NT2/D1 (cell line): ENCODE measurements around the gene ARHGEF26.

ENCODE experiments used
- DNase-seq: peaks from one replicate; pipeline ENCODE4 v3.0.0-alpha.2; 2011; ENCODE audit warnings: low read depth, low spot score
- H3K27me3 ChIP-seq: 2 replicates; pipeline ENCODE4 v1.6.0; 2011; ENCODE audit warnings: mild to moderate bottlenecking; ENCODE audit not compliant: insufficient read length, insufficient read depth
- H3K36me3 ChIP-seq: 2 replicates; pipeline ENCODE4 v1.6.1; 2011; ENCODE audit warnings: mild to moderate bottlenecking, low read length, mixed read lengths; ENCODE audit not compliant: insufficient read depth, insufficient read length
- H3K4me1 ChIP-seq: 2 replicates; pipeline ENCODE4 v1.5.1; 2011; ENCODE audit not compliant: insufficient read depth, insufficient read length
- H3K4me3 ChIP-seq: 2 replicates; pipeline ENCODE4 v1.5.1; 2011; ENCODE audit warnings: low read depth; ENCODE audit not compliant: insufficient read length
- H3K9ac ChIP-seq: 2 replicates; pipeline ENCODE4 v1.6.0; 2011; ENCODE audit warnings: low read depth; ENCODE audit not compliant: insufficient read length
- H3K9me3 ChIP-seq: 2 replicates; pipeline ENCODE4 v1.5.1; 2011; ENCODE audit warnings: mild to moderate bottlenecking, low read length; ENCODE audit not compliant: insufficient read depth
- SUZ12 ChIP-seq: IDR thresholded peaks from 2 replicates; pipeline ENCODE4 v1.6.1; 2011; ENCODE audit not compliant: insufficient read length, insufficient read depth; ENCODE audit errors: extremely low read depth
- YY1 ChIP-seq: IDR thresholded peaks from 2 replicates; pipeline ENCODE4 v1.6.1; 2011; ENCODE audit not compliant: insufficient read length, insufficient read depth
- ZNF274 ChIP-seq: IDR thresholded peaks from 2 replicates; pipeline ENCODE4 v1.6.1; 2011; ENCODE audit warnings: mild to moderate bottlenecking, low read depth, low read length

The ARHGEF26 gene

DNA sequence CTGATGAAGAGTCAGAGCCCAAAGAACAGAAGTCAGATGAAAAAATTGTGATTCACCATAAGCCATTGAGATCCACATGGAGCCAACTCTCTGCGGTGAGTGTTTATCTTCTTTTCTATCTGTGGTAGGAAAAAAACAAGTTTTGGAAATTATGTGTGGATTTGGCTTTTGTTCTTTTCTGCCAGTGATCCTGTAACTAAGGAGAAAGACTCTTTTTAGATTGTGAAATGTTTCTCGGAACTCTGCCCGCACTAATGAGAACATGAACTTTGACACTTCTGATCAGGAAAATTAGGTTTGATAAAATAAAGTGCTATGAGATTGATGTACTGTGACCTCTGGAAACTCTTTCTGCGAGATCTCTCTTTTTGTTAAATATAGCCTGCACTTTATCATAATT lies 8.4 kb downstream of the ARHGEF26 start:
- Histone ChIP-seq H3K4me1 (no peaks in the 10 kb centered on the region), H3K27me3 (no peaks in the 10 kb centered on the region), H3K36me3 (peaks cover 34% of the 10 kb centered on the region), H3K4me3 (no peak overlapping the region), H3K9me3 (no peaks in the 10 kb centered on the region), H3K9ac (no peak overlapping the region)
- no peak for DNase-seq
- TF ChIP-seq SUZ12 (no peak), YY1 (no peak)

DNA sequence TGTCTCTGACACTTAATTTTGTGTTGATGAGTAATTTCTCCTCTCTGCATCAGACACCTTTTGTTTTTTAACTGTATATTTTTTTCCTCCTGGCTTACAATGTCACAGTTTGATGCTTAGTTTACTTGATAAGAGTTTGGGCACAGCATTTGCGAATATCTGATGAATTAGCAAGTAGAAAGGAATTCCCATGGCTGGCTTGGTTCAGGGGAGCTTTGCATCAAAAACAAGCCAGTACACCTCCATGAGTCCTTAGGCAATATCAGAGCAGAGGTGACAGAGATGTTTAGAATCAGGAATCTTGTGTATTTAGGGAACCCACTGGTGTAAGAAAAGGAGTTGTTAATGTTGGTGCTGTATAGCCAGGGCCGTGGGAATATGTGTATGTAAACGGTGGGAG lies 9.3 kb downstream of the ARHGEF26 start:
- no peak for DNase-seq

DNA sequence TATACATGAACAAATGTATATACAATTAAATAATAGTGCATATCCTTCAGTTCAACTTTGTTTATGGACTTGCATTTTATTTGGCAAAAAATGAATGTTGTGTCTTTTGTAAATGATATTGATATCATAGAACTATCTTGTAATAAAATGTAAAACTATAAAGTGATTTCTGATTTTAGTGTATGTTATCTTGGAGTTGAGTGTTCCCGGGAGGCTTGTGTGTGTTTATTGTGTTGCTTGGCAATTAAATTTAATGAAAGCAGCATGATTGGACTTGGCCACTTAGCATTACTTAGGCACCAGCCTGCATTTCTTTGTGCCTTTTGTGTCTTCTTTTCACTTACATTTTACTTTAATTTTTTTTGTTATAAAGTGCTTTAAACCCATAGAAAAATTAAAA lies 10.6 kb downstream of the ARHGEF26 start:
- Histone ChIP-seq H3K4me3 (no peak overlapping the region), H3K9me3 (no peaks in the 10 kb centered on the region), H3K4me1 (no peaks in the 10 kb centered on the region), H3K27me3 (no peaks in the 10 kb centered on the region), H3K9ac (no peak overlapping the region), H3K36me3 (peaks cover 29% of the 10 kb centered on the region)
- DNase-seq: no peak
- TF ChIP-seq YY1 (no peak), SUZ12 (no peak), ZNF274 (no peak)

More for the DNA sequence above, 9.3 kb downstream of the ARHGEF26 start:
- Histone ChIP-seq H3K9me3 (no peaks in the 10 kb centered on the region), H3K27me3 (no peaks in the 10 kb centered on the region), H3K9ac (no peak overlapping the region), H3K36me3 (peaks cover 34% of the 10 kb centered on the region), H3K4me1 (no peaks in the 10 kb centered on the region), H3K4me3 (no peak overlapping the region)
- TF ChIP-seq YY1 (no peak), SUZ12 (no peak), ZNF274 (no peak)

DNA sequence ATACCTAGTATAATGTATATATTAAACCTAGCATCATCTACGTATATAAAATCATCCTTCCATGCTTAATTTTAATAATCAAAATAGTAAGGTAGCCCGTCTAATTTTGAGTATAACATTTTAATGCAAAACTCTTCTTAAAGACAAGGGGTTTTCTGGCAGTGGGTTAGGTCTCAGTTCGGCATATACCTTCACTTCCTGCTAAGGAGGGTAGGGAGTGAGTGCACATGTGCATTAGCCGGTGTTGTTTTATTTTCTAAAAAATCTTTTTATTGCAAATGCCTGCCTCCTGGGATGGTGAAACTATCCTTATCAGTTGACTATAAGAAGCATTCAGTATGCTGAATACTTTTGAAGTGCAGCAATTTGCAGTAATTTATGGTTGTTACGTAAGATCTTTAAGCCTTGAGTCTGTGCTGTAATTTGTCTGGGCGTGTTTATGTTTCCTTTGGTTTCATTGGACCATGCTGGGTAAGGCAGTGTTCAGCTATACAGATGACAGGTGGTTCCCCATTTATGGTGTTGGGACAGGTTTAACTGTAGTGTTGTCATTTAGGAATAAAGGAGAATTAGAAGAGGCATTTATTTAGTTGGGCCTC lies 11.7 kb downstream of the ARHGEF26 start:
- Histone ChIP-seq H3K9ac (no peak overlapping the region), H3K9me3 (no peaks in the 10 kb centered on the region), H3K4me1 (no peaks in the 10 kb centered on the region), H3K36me3 (peaks cover 24% of the 10 kb centered on the region), H3K4me3 (no peak overlapping the region), H3K27me3 (no peaks in the 10 kb centered on the region)
- DNase-seq: no peak
- no peak for TF ChIP-seq ZNF274
- no peak for TF ChIP-seq SUZ12
- TF ChIP-seq YY1: no peak

DNA sequence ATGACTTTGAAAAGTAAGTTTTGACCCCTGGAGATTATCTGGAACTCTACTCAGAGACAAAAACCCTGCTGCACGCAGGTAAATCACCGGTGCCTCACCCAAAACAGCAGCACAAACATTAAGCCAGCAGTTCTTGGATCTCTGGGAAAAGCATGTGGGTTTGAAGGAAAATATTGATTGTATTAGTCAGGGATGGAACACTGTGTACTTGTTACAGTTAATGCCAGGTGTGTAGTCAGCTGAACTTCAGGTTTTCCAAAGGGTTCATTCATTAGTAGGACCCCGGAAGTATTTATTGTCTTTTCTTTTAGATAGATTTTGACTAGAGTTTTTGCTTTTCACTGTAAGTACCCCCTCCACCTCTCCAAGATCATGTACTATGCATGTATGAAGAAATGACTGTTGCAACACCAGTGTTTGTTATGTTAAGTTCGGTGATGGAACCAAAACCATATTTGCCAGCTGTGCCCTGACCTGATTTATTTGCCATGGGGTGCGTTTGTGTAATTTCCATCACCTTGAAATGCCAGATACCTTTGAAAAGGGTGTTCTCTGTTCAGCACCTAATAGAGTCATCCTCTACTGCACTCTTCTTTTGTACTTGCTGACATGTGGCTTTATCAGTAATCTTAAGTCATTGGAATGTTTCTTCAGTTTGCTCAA lies 14.5 kb downstream of the ARHGEF26 start:
- Histone ChIP-seq H3K4me1 (no peaks in the 10 kb centered on the region), H3K36me3 (peaks cover 9% of the 10 kb centered on the region), H3K9me3 (no peaks in the 10 kb centered on the region), H3K27me3 (no peaks in the 10 kb centered on the region), H3K4me3 (no peak overlapping the region), H3K9ac (no peak overlapping the region)
- TF ChIP-seq SUZ12: no peak
- TF ChIP-seq ZNF274: no peak
- no peak for TF ChIP-seq YY1
- no peak for DNase-seq

DNA sequence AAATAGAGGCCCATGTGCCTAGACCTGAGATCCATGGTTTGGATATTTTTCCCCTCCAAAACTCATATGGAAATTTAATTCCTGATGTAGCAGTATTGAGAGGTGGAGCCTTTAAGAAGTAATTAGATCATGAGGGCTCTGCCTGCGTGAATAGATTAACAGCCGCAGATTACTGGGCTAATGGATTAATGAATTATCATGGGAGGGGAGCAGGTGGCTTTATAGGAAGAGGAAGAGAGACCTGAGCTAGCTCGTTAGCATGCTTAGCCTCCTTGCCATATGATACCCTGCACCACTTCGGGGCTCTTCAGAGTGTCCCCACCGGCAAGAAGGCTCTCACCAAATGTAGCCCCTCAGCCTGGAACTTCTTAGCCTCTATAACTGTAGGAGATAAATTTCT lies 15.8 kb downstream of the ARHGEF26 start:
- TF ChIP-seq ZNF274 (no peak), YY1 (no peak), SUZ12 (no peak)
- no peaks in the 10 kb centered on the region for H3K4me1 ChIP-seq
- DNase-seq: no peak
- no peaks in the 10 kb centered on the region for H3K9me3 ChIP-seq
- no peak overlapping the region for H3K4me3 ChIP-seq
- H3K27me3 ChIP-seq: no peaks in the 10 kb centered on the region
- H3K36me3 ChIP-seq: no peaks in the 10 kb centered on the region
- no peak overlapping the region for H3K9ac ChIP-seq

DNA sequence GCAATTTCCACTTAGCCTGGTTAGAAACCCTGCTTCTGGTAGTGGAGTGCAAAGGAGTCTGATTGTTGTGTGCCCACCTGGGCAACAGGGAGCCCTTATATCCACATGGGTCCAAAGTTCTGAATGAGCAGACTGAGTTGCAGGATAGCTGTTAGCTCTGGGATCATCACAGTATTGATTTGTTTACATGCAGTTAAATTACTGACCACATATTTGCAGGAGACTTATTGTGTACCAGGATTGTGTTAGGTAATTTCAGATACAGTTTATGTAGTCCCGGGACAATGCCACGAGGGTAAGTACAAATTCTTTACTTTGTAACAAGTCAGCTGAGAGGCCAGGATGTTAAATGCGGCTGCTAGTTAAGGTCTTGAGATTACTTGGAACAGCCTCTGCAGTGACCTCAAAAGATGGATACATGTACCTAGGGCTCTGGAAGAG lies 18.8 kb downstream of the ARHGEF26 start:
- no peaks in the 10 kb centered on the region for H3K9me3 ChIP-seq
- no peaks in the 10 kb centered on the region for H3K27me3 ChIP-seq
- no peak for DNase-seq
- no peaks in the 10 kb centered on the region for H3K36me3 ChIP-seq
- H3K4me3 ChIP-seq: no peak overlapping the region
- H3K9ac ChIP-seq: no peak overlapping the region
- H3K4me1 ChIP-seq: no peaks in the 10 kb centered on the region
- no peak for TF ChIP-seq ZNF274
- TF ChIP-seq YY1: no peak
- no peak for TF ChIP-seq SUZ12
